ENCODE results near the gene EID3. TPM values are rescaled to one million over a fixed set of nuclear protein-coding genes. Genes with fewer than 3 reads are reported as not detected.

Gene EID3
- total RNA-seq, 1 experiment from 2014 or later, result 21.1 TPM

DNA sequence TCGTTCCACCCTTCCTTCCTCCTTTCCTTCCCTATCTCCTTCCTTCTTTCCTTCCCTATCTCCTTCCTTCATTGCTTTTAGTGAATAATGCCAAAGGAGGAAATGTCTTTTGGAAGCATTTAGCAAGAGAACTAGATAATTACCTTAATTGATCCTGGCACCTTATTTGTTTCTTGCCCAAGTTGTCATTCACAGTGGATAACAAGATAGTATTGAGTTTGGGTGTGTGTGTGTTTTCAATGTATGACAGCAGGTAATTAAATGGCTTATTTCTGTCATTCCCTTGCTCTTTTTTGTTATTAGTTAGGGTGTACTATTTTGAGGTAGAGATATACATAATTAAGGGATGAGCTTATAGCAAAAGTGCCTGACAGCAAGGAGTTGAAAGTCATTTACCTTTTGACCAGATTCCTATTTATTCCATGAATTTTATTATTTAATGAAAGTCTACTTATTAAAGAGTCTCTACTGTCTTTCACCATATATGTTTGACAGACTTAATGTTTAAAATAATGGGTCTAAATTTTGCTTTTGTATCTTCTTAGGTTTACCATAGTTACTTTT is 30.2 kb downstream of the EID3 start:
- DNase-seq (ENCODE audit: extremely low read depth, low read depth), result no peak

DNA sequence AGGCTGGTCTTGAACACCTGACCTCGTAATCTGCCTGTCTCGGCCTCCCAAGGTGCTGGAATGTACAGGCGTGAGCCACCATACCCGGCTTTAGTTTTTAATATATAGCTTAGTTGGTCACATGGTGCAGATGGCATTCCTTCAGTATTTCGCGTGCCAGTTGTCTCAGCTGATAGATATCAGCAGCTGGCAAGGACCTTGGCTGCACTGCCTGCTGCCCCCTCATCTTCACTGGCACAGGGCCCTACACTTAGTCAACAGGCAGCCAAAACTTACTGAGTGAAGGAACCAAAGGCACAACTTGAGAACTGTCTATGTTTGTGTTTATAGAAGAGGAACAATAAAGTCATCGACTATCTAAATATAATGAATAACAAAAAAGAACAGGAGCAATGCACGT is 31.0 kb downstream of the EID3 start:
- DNase-seq (ENCODE audit: extremely low read depth, low read depth), result no peak

DNA sequence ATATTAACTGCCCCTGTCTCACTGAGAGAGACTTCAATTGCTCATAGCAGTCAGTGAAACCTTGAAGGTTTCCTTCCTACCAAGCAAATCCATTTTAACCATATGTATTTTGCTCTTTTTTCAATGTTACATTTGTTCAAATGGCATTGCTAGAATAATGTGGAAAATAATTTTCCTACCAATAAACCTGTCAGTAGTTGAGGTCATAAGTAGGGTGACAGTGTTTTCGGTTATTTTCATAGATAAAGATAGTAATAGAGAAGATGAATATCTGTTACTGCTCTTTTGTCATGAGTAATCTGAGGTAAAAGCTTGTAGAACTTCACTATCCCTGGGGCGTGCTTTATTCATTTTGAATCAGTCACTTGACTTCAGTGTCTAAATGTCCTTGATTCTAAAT is 32.6 kb downstream of the EID3 start:
- DNase-seq (ENCODE audit: extremely low read depth, low read depth), result no peak

DNA sequence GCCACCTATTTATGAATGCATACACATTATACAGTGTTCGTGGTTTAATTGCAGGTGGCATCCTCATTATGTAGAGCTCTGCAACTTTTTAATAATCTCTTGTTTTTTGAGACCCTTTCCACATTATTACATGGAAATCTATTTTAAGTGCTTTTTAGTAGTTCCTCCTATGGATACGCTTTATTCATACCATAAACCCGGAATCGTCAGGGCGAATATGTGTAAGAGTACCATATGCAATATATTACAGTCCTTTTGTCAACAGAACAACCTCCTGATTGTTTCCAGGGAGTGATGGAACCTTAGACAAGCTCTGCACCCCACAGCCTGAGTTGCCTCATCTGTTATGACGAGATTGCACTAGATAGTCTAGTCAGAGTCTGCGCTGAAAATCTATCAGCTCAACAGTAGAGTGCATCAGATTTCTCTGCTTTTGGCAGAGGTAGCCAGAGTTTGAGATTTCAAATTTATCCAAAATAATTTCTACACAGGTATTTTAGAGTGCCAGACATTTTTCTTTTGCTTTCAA is 33.6 kb downstream of the EID3 start:
- no peak for DNase-seq (ENCODE audit: extremely low read depth, low read depth)

DNA sequence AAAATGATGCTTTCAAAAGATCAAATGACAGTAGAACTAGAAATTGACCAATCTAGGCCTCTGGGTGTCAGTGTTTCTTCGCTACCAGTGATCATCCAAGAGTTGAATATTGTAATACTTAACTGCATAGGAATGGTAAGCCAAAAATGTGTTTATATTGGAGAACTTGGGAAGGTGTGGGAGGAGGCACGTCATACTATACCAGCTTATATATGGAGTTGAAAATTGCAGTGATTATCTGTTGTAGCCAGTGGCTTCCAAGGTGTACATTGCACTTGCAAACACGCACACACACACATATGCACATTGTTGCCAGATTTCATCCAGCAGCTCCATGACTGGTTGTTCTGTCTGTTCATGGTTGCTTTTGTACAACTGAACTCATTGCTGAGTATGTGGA is 36.1 kb downstream of the EID3 start:
- no peak for DNase-seq (ENCODE audit: extremely low read depth, low read depth)

DNA sequence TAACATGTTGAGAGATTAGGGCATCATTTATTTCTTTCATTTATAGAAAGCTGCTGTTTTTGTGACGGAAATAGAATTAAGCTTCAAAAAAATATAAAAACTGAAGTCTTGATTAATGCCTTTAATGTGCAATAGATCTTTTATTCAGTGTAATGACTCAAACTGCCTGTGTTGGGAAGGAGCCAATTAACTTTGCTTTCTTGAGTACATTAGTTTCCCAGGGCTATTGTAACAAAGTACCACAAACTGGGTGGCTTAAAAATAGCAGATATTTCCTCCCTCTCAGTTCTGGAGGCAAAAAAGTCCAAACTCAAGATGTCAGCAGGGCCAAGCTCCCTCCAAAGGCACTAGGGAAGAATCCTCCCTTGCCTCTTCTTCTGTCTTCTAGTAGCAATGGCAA is 36.6 kb downstream of the EID3 start:
- no peak for DNase-seq (ENCODE audit: extremely low read depth, low read depth)

DNA sequence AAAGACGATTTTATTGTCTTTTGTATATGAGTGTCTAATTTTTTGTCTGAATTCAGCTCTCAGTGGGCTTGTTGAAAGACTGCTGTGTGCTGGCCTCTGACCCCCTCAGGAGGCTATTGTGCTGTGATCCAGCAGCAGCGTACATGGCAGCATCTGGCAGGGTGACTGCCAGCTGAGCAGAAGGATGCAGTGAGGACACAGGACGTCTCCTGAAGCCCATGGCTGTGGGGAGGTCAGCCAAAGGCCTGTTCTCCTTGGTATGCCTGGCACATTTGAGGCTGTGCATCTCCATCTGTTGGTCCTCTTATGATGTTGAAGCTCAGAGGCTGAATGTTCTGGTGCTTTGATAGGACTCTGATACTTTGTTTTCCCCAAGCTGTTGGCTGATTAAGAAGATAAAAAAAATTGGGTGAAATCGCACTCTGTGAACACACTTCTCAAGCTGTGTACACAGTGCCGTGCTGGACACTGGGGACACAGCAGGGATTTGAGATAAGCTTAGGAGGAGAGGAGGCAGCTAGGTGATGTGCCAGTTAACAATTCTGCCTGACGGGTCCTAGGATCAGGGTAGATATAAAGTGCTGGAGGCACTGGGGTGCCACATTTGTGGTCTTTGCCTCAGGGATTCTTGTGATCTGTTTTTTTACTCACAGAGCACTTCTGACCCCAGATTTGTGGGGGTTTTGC is 37.5 kb downstream of the EID3 start:
- no peak for DNase-seq (ENCODE audit: extremely low read depth, low read depth)

DNA sequence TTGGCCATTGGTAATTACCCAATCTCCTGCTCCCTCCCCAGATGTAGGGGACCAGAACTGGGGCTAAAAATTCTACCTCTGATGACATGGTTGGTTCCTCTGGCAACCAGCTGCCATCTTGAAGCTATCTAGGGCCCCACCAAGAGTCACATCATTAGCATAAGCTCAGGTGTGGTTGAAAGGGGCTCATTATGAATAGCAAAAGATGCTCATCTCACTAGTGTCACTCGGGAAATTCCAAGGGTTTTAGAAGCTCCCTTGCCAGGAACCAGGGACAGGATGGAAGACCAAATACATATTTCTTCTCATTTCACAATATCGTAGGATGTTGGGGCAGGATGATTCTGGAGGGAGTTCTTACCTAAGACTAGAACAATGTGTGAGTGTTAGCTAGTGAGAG is 38.6 kb downstream of the EID3 start:
- no peak for DNase-seq (ENCODE audit: extremely low read depth, low read depth)

DNA sequence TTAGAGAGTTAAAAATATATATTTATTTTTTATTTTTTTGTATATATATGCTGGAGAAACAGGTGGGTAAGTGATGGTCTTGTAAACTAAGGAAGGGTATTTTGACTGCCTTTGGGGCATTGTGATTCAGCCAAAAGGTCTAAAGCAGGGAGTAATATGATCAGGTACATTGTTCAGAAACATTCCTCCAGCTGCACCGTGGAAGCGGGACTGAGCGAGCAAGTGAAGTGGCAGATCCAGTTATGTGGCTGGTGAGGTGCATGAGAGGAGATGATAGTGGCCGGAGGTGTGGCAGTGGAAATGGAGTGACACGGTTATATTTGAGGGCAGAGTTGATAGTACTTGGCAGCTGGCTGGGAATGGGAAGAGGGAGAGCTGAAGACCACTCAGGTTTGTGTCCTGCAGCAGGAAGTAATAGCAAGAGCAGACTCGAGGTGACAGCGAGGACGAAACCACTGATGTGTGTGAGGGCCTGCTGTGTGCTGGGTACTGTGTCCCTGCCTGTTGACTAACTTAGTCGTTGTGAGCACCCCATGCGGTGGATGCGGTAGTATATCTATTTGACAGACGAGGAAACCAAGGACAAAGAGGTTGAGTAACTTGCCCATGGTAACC is 39.2 kb downstream of the EID3 start:
- DNase-seq (ENCODE audit: extremely low read depth, low read depth), result no peak

DNA sequence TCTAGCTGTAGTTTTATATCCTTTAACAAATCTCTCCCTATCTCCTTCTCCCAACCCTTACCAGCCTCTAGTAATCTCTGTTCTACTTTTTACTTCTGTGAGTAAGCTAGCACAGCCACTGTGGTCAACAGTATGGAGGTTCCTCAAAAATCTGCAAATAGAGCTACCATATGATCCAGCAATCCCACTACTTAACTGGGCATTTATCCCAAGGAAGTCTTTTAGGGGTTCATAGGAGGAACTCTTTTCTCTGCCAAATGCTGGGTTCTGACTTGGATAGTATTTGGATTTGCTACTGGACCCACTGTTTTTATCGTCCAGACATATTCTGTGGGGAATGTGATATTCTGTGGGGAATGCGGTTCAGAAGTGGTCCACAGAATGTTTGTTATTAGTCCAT is 41.1 kb downstream of the EID3 start:
- no peak for DNase-seq (ENCODE audit: extremely low read depth, low read depth)

DNA sequence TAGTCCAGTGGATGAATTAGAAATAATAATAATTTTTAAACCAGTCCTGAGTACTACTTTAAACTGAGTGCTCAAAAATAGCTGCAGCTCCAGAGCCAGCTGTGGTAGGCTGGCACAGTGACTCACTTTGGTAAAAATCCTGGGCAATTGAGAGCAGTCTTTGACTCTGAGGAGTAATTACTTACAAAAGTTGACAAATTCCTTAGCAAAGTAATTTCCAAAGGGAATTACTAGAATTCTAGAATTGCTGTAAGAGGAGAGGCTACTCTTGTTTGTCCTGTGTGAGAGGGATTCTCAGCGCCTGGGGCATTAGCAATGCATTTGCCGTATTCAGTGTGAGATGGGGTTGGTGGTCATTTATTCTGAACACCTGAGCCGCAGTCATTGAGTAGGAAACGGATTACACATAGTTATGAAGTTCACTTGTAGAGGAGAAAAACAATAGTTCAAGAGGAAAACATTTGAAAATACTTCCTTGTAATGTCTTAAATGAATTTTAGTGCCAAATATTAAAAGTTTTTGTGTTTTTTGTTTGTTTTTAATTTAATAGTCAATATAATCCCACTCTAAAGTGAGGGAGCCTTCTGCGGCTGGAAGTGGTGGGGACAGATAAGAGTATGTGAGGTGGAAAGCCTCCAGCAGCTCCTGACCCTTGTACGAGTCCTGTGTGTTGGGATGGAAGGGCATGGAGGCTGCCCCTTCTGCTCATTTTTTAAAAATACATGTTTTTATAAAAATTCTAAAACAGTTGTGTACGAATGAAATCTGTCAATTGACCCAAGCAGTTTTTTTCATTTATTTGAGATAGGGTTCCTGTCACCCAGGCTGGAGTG is 41.9 kb downstream of the EID3 start:
- no peak for DNase-seq (ENCODE audit: extremely low read depth, low read depth)

DNA sequence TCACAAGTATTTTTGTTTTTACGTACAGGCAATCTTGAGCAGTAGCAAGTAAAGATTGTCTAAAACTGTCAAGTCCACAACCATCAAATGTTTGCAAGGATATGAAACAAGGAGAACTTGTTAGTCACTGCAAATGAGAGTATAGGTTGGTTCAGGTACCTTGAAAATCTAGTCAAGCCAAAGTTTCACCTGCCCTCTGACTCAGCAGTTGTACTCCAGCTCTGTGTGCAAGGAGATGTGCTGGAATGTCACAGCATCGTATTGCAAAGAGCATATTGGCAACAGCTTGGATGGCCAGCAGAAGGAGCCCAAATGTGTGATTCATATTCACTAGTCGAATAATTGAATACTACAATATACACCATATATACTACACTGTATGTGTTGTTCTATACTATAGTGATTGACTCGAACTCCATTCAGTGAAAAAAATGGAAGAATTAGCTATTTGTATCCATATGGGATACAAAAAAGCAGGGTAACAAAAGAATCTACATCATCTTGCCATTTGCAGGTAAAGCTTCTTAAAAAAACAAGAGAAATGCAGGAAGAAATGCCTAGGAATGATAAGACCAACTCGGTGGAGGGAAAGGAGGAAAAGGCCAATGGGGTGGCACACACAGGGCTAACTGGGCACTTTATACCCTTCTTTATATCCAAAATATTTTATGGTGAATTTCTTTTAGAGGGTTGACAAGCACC is 44.0 kb downstream of the EID3 start:
- DNase-seq (ENCODE audit: extremely low read depth, low read depth), result no peak

DNA sequence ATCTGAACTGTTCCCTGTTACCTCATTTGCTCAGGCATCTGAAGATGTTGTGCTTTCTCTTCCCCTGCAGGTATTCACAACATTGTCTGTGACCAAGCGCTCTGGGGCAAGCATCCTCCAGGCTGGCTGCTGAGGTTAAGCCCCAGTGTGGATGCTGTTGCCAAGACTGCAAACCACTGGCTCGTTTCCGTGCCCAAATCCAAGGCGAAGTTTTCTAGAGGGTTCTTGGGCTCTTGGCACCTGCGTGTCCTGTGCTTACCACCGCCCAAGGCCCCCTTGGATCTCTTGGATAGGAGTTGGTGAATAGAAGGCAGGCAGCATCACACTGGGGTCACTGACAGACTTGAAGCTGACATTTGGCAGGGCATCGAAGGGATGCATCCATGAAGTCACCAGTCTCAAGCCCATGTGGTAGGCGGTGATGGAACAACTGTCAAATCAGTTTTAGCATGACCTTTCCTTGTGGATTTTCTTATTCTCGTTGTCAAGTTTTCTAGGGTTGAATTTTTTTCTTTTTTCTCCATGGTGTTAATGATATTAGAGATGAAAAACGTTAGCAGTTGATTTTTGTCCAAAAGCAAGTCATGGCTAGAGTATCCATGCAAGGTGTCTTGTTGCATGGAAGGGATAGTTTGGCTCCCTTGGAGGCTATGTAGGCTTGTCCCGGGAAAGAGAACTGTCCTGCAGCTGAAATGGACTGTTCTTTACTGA is 44.9 kb downstream of the EID3 start:
- no peak for DNase-seq (ENCODE audit: extremely low read depth, low read depth)

DNA sequence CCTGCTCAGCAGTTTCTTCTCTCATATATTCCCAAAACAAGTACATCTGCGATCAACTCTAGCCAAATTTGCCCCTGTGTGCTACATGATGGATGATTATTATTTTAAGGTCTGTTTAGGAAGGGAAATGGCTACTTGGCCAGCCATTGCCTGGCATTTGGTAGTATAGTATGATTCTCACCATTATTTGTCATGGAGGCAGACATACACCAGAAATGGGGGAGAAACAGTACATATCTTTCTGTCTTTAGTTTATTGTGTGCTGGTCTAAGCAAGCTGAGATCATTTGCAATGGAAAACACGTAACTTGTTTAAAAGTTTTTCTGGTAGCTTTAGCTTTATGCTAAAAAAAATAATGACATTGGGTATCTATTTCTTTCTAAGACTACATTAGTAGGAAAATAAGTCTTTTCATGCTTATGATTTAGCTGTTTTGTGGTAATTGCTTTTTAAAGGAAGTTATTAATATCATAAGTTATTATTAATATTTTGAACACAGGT is 45.5 kb downstream of the EID3 start:
- DNase-seq (ENCODE audit: extremely low read depth, low read depth), result no peak

DNA sequence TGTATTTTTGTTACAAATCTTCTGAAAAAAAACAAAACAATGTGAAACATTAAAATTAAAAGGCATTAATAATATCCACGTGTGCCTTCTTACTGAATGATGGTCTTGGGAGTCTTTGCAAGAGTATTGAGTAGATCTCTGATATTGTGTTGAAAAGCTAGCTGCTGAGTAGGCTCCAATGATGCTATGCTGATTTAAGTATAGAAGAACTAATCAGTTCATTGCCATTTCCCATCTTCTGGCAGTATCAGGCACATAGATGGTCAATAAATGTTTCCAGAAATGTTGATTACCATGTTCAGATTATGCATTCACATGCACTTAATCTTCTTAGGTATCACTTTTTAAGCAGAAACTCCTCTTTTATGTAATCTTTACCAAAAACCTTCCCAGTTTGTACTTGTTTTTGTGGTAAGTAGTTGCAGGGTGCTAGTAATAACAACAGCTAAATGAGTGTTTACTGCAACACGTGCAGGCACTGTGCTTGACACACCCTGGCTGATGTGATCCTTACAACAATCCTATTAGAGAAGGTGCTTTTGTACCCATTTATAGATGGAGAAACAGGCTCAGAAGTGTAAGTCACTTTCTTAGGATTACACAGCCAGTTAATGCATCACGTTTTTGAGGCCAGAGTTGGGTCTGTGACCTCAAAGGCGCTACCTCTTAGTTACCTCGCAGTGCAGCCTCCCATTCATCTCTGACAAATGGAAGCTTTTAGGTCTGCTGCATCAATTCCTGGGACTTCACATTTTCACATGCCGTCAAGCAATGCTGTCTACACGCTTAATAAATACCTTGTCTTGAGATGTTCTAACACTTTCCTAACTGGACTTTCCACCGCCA is 46.9 kb downstream of the EID3 start:
- DNase-seq (ENCODE audit: extremely low read depth, low read depth), result no peak

DNA sequence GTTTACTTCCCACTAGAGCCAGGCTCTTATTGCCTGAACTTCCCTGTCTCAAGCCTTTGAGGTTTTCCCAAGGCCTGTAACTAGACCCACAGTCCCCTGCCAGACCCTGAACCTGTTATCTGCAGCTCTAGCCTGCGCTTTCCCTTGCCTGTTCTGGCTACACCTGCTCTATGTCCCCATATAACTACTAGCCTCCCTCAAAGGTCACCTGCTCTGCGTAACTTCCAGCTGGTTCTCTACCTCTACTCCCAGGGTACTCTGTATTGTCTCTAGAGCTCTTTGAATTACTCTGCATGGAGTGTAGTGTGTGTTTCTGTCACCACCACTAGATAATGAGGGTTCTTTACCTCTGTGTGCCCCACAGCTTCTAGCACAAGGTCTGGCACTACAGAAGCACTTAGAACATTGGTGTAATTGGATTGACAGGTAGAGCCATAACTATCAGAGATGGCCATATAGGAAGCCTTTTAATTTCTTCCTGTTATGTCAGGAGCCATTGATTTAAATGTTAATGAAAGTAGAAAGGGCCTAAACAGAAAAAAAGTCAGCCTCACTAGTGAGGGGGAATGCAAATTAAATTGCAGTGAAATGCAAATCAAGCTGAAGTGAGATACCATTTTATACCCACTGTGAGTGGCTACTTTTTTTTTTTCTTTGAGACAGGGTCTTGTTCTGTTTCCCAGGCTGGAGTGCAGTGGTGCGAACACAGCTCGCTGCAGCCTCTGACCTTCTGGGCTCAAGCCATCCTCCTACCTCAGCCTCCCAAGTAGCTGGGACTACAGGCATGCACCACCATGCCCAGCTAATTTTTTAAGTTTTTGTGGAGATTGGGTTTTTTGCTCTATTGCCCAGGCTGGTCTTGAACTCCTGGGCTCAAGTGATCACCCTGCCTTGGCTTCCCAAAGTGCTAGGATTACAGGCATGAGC is 47.8 kb downstream of the EID3 start:
- DNase-seq (ENCODE audit: extremely low read depth, low read depth), result no peak

DNA sequence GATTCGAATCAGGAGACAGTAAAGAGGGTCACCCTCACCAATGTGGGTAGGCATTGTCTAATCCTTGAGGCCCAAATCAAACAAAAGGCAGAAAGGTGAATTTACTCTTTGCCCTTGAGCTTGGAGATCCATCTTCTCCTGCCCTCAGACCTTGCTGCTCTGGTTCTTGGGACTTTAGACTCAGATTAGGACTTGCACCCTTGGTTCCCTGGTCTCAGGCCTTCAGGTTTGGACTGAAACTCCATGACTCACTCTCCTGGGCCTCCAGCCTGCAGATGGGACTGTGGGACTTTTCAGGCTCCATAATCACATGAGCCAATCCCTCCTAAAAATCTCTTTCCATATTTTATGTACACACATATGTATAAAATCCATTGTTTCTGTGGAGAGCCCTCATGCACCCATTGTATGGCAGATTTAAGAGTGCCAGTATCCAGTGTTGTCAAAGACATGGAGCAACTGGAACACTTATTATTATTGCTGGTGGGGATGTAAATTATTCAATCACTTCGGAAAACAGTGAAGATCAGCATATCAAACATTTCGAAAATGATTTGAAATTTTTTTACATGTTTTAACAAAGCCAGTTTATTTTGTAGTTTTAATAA is 48.7 kb downstream of the EID3 start:
- DNase-seq (ENCODE audit: extremely low read depth, low read depth), result no peak

Data from NCI-H460 (cell line).